ENCODE measurements around the gene ARPC5.

ARPC5 gene

GRCh38 chr1:183655562-183656075 is 20.0 kb upstream of the ARPC5 start:
- Histone ChIP-seq H3K27me3 (ENCODE audit: insufficient read depth, low read length) (no peaks in the 10 kb centered on the region), H3K9me3 (ENCODE audit: low read length) (no peaks in the 10 kb centered on the region), H3K36me3 (ENCODE audit: insufficient read depth, low read length) (no peaks in the 10 kb centered on the region), H3K4me3 (ENCODE audit: low read length) (no peak overlapping the region), H2AFZ (ENCODE audit: low read depth, low read length) (no peak overlapping the region), H3K4me1 (ENCODE audit: insufficient read depth, low read length) (peaks cover 8% of the 10 kb centered on the region)

- no peak overlapping the region for H2AFZ ChIP-seq (ENCODE audit: low read depth, low read length)
- no peaks in the 10 kb centered on the region for H3K36me3 ChIP-seq (ENCODE audit: insufficient read depth, low read length)
- H3K4me3 ChIP-seq (ENCODE audit: low read length) = no peak overlapping the region
- peaks cover 8% of the 10 kb centered on the region for H3K4me1 ChIP-seq (ENCODE audit: insufficient read depth, low read length)
- H3K9me3 ChIP-seq (ENCODE audit: low read length) = no peaks in the 10 kb centered on the region
- H3K27me3 ChIP-seq (ENCODE audit: insufficient read depth, low read length) = no peaks in the 10 kb centered on the region
Measured at GRCh38 chr1:183654706-183655105, 19.1 kb upstream of the ARPC5 start.

GRCh38 chr1:183653876-183654451 is 18.4 kb upstream of the ARPC5 start:
- Histone ChIP-seq H3K9me3 (ENCODE audit: low read length) (no peaks in the 10 kb centered on the region), H3K27me3 (ENCODE audit: insufficient read depth, low read length) (no peaks in the 10 kb centered on the region), H3K4me3 (ENCODE audit: low read length) (no peak overlapping the region), H3K36me3 (ENCODE audit: insufficient read depth, low read length) (no peaks in the 10 kb centered on the region), H3K4me1 (ENCODE audit: insufficient read depth, low read length) (peaks cover 8% of the 10 kb centered on the region), H2AFZ (ENCODE audit: low read depth, low read length) (no peak overlapping the region)

GRCh38 chr1:183653462-183653794 is 17.8 kb upstream of the ARPC5 start:
- H3K4me1 ChIP-seq (ENCODE audit: insufficient read depth, low read length) = peaks cover 8% of the 10 kb centered on the region
- no peak overlapping the region for H3K4me3 ChIP-seq (ENCODE audit: low read length)
- H3K27me3 ChIP-seq (ENCODE audit: insufficient read depth, low read length) = no peaks in the 10 kb centered on the region
- H2AFZ ChIP-seq (ENCODE audit: low read depth, low read length) = no peak overlapping the region
- no peaks in the 10 kb centered on the region for H3K9me3 ChIP-seq (ENCODE audit: low read length)
- no peaks in the 10 kb centered on the region for H3K36me3 ChIP-seq (ENCODE audit: insufficient read depth, low read length)

- H3K4me1 ChIP-seq (ENCODE audit: insufficient read depth, low read length) = peaks cover 8% of the 10 kb centered on the region
- H3K36me3 ChIP-seq (ENCODE audit: insufficient read depth, low read length) = no peaks in the 10 kb centered on the region
- H2AFZ ChIP-seq (ENCODE audit: low read depth, low read length) = no peak within 1 kb of the TSS
- H3K27me3 ChIP-seq (ENCODE audit: insufficient read depth, low read length) = no peaks in the 10 kb centered on the region
- no peak within 1 kb of the TSS for H3K4me3 ChIP-seq (ENCODE audit: low read length)
- H3K9me3 ChIP-seq (ENCODE audit: low read length) = no peaks in the 10 kb centered on the region
Measured at GRCh38 chr1:183652547-183653461, 17.2 kb upstream of the ARPC5 start, which contains the start of gene APOBEC4. Gene APOBEC4 (minus strand): TSS chr1:183653316. CDS start chr1:183648781, 4,535 bp downstream.

- no peaks in the 10 kb centered on the region for H3K9me3 ChIP-seq (ENCODE audit: low read length)
- H3K36me3 ChIP-seq (ENCODE audit: insufficient read depth, low read length) = no peaks in the 10 kb centered on the region
- H3K4me3 ChIP-seq (ENCODE audit: low read length) = no peak overlapping the region
- peaks cover 8% of the 10 kb centered on the region for H3K4me1 ChIP-seq (ENCODE audit: insufficient read depth, low read length)
- H2AFZ ChIP-seq (ENCODE audit: low read depth, low read length) = no peak overlapping the region
- H3K27me3 ChIP-seq (ENCODE audit: insufficient read depth, low read length) = no peaks in the 10 kb centered on the region
Measured at GRCh38 chr1:183652107-183652506, 16.5 kb upstream of the ARPC5 start.

GRCh38 chr1:183651612-183652011 is 16.0 kb upstream of the ARPC5 start:
- H3K4me1 ChIP-seq (ENCODE audit: insufficient read depth, low read length) = peaks cover 8% of the 10 kb centered on the region
- H3K36me3 ChIP-seq (ENCODE audit: insufficient read depth, low read length) = no peaks in the 10 kb centered on the region
- H3K27me3 ChIP-seq (ENCODE audit: insufficient read depth, low read length) = no peaks in the 10 kb centered on the region
- no peak overlapping the region for H2AFZ ChIP-seq (ENCODE audit: low read depth, low read length)
- H3K4me3 ChIP-seq (ENCODE audit: low read length) = no peak overlapping the region
- H3K9me3 ChIP-seq (ENCODE audit: low read length) = no peaks in the 10 kb centered on the region

- no peaks in the 10 kb centered on the region for H3K27me3 ChIP-seq (ENCODE audit: insufficient read depth, low read length)
Measured at GRCh38 chr1:183648042-183648441, 12.5 kb upstream of the ARPC5 start.

GRCh38 chr1:183646776-183647175 is 11.2 kb upstream of the ARPC5 start:
- no peak overlapping the region for H3K4me3 ChIP-seq (ENCODE audit: low read length)
- H3K27me3 ChIP-seq (ENCODE audit: insufficient read depth, low read length) = no peaks in the 10 kb centered on the region
- no peaks in the 10 kb centered on the region for H3K9me3 ChIP-seq (ENCODE audit: low read length)
- peaks cover 6% of the 10 kb centered on the region for H3K4me1 ChIP-seq (ENCODE audit: insufficient read depth, low read length)
- no peak overlapping the region for H2AFZ ChIP-seq (ENCODE audit: low read depth, low read length)
- no peaks in the 10 kb centered on the region for H3K36me3 ChIP-seq (ENCODE audit: insufficient read depth, low read length)

More at GRCh38 chr1:183648042-183648441, 12.5 kb upstream of the ARPC5 start:
- Histone ChIP-seq H3K4me1 (ENCODE audit: insufficient read depth, low read length) (peaks cover 8% of the 10 kb centered on the region), H2AFZ (ENCODE audit: low read depth, low read length) (no peak overlapping the region), H3K4me3 (ENCODE audit: low read length) (no peak overlapping the region), H3K9me3 (ENCODE audit: low read length) (no peaks in the 10 kb centered on the region), H3K36me3 (ENCODE audit: insufficient read depth, low read length) (no peaks in the 10 kb centered on the region)

- Histone ChIP-seq H3K4me1 (ENCODE audit: insufficient read depth, low read length) (peaks cover 6% of the 10 kb centered on the region), H3K36me3 (ENCODE audit: insufficient read depth, low read length) (no peaks in the 10 kb centered on the region), H3K9me3 (ENCODE audit: low read length) (no peaks in the 10 kb centered on the region), H3K4me3 (ENCODE audit: low read length) (no peak overlapping the region), H2AFZ (ENCODE audit: low read depth, low read length) (no peak overlapping the region), H3K27me3 (ENCODE audit: insufficient read depth, low read length) (no peaks in the 10 kb centered on the region)
Measured at GRCh38 chr1:183645531-183645930, 9.9 kb upstream of the ARPC5 start.

- Histone ChIP-seq H3K4me1 (ENCODE audit: insufficient read depth, low read length) (peaks cover 14% of the 10 kb centered on the region), H3K9me3 (ENCODE audit: low read length) (no peaks in the 10 kb centered on the region), H3K4me3 (ENCODE audit: low read length) (no peak overlapping the region), H2AFZ (ENCODE audit: low read depth, low read length) (no peak overlapping the region), H3K27me3 (ENCODE audit: insufficient read depth, low read length) (no peaks in the 10 kb centered on the region), H3K36me3 (ENCODE audit: insufficient read depth, low read length) (no peaks in the 10 kb centered on the region)
Measured at GRCh38 chr1:183642166-183642565, 6.6 kb upstream of the ARPC5 start.

GRCh38 chr1:183640193-183640592 is 4.6 kb upstream of the ARPC5 start:
- no peak overlapping the region for H2AFZ ChIP-seq (ENCODE audit: low read depth, low read length)
- no peaks in the 10 kb centered on the region for H3K27me3 ChIP-seq (ENCODE audit: insufficient read depth, low read length)
- H3K4me3 ChIP-seq (ENCODE audit: low read length) = no peak overlapping the region
- no peaks in the 10 kb centered on the region for H3K36me3 ChIP-seq (ENCODE audit: insufficient read depth, low read length)
- H3K9me3 ChIP-seq (ENCODE audit: low read length) = no peaks in the 10 kb centered on the region
- H3K4me1 ChIP-seq (ENCODE audit: insufficient read depth, low read length) = peaks cover 16% of the 10 kb centered on the region

- H3K9me3 ChIP-seq (ENCODE audit: low read length) = no peaks in the 10 kb centered on the region
- H3K27me3 ChIP-seq (ENCODE audit: insufficient read depth, low read length) = no peaks in the 10 kb centered on the region
- no peak overlapping the region for H2AFZ ChIP-seq (ENCODE audit: low read depth, low read length)
- H3K4me1 ChIP-seq (ENCODE audit: insufficient read depth, low read length) = peaks cover 23% of the 10 kb centered on the region
- no peaks in the 10 kb centered on the region for H3K36me3 ChIP-seq (ENCODE audit: insufficient read depth, low read length)
- H3K4me3 ChIP-seq (ENCODE audit: low read length) = no peak overlapping the region
Measured at GRCh38 chr1:183638649-183639387, 3.2 kb upstream of the ARPC5 start.
